Endometrial microvascular endothelial cells (primary cell): ENCODE measurements around the gene SUSD1. TPM values are rescaled to one million over a fixed set of nuclear protein-coding genes. Genes with fewer than 3 reads are reported as not detected.

ENCODE experiments used
- in situ Hi-C: cut with HindIII; loops from 2 replicates; pipeline ENCODE4 v1.10.0; 2017; ENCODE audit warnings: low sequenced_read_pairs, low pct_unique_long_range_greater_than_20kb; ENCODE audit errors: inconsistent ontology term
- total RNA-seq: library from RNA; depleted of rRNA; stranded (reverse); fragments of >200 nt; gene quantifications from one replicate; pipeline ENCODE4 v1.2.3, GENCODE V29; 2015; ENCODE audit errors: inconsistent ontology term

SUSD1 gene
- total RNA-seq, 1 donor from 2014 or later: 25.7 TPM

DNA sequence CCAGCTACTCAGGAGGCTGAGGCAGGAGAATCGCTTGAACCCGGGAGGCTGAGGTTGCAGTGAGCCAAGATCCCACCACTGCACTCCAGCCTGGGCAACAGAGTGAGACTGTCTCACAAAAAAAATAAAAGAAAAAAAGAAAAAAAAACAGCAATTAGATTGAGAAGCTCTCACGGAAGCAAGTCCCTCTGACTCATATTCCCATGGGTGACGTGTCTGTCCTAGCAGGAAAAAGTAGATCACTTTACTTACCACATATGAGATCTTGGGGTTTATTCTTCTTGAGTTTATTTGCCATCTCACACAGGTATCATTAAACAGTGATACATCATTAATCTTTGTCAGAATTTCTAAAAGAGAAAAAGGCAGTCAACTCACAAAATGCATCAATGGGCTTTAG is 62.6 kb downstream of the SUSD1 start:
- in situ Hi-C loops: no loop called here

DNA sequence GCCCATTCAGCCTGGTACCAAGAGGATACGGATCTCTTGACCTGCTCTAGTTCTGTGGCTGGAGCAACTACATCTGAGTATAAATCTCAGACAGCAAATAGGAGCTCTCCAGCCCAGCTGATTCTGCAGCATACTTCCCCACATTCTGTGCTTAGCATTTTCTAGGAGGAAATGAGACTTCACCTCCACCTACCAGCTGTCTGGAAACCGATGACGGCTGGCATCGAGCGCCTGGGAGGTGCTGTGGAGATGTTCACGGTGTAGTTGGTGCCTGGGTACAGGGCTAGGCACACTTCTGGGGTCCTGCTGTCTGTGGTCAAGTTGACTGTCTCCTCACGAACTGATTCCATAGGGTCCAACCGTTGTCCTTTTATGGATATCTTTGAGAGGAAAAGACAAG is 63.6 kb downstream of the SUSD1 start:
- in situ Hi-C loops: no loop called here

DNA sequence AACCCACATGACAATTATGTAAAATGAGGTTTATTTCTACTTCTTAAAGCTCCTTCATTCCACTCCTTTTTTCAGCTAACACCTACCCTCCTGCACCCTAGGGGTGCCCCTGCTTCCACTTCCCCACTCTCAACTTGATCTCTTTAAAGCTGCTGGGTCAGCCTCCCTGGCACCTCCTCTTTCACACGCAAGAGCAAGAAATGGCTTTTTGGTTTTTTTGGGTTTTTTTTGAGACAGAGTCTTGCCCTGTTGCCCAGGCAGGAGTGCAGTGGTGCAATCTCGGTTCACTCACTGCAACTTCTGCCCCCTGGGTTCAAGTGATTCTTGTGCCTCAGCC is 64.4 kb downstream of the SUSD1 start:
- in situ Hi-C loops: no loop called here

DNA sequence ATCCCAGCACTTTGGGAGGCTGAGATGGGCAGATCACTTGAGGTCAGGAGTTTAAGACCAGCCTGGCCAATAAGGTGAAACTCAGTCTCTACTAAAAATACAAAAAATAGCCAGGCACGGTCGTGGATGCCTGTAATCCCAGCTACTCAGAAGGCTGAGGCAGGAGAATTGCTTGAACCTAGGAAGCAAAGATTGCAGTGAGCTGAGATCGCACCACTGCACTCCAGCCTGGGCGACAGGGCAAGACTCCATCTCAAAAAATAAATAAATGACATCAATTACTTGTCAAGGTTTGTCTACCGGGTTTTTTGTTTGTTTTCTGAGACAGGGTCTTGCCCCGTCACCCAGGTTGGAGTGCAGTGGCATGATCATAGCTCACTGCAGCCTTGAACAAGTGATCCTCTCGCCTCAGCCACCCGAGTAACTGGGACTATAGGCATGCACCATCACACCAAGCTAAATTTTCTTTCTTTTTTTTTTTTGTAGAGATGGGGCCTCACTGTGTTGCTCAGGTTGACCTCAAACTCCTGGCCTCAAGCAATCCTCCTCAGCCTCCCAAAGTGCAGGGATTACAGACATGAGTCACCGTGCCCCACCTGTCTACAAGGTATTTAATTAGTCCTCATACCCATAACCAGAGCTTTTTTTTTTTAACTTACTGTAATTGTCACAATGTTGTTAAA is 64.9 kb downstream of the SUSD1 start:
- in situ Hi-C loops: no loop called here

DNA sequence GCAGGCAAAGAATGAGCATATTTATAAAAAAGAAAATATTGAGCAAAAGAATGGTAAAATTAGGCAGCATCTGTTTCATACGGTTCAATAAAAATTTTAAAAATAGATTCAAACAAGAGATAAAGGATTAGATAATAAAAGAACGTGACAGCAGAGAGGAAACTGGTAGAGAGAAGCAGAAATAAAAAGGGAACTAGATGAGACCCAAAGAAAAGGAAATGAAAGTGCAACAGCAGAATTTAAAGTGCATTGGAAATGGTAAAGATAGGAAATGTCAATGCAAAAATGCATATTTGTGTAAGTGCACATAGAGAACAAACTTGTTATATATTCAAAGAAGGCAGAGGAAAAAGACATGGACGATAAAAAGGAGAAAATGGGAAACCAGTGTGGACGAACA is 70.2 kb downstream of the SUSD1 start:
- in situ Hi-C loops: no loop called here

- in situ Hi-C loops: no loop called here
Measured at GRCh38 chr9:112104401-112104800, 70.7 kb downstream of the SUSD1 start.

DNA sequence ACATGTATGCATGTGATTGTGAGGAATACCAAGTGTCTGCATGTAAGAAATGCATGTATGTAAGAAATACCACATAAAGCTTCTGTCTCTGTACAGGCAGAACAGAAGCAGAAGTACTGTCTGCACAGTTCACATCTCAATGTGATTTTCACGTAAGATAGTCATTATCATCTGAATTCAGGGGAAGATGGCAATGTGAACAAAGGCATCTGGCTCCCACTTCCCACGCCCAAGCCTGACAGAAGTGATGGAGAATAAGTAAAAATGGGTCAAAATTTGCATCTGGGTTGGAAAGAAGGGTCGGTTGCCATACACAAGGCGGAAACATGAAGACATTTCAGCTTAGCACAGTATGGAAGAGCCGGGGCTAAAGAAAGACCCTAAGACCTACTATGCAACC is 71.7 kb downstream of the SUSD1 start:
- in situ Hi-C loops: no loop called here

- in situ Hi-C loops: loop anchor here (25.0 kb wide), 1 partner anchor 614 kb away; the partner anchor contains the start of gene INIP
Measured at GRCh38 chr9:112097712-112098688, 77.1 kb downstream of the SUSD1 start.

DNA sequence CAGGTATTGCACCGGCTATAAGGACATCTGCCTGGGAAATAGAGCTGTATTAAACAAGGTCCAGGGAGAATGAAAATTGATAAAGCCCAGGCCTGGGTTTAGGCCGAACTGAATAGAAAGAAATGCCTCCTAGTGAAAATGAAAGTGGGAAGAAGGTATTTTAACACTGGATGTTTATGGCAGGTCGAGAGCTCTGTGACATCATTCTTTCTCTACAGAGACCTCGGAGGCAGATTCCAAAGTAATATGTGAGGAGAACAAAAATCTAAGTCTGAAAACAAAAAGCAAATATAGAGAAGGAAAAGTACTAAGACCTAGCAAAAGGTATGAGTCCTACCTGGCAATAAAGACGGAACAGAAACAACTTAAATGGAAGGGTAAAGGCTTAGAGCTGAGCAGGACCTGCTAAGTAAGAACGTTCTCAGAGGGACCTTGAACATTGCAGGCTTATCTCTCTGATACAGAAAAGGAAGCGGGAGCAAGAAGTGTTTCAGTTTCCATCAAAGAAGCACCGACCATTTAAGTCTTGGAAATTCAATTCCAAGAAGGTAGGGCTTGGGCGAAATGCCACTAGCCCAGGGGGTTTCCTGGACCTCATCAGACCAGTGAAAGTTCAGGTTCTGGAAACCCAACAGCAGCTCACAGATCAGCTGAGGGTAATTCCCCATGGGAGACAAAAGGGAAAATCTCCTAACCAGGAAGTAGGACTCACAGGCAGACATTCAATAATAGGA is 80.0 kb downstream of the SUSD1 start:
- in situ Hi-C loops: loop anchor here (25.0 kb wide), 1 partner anchor 617 kb away; the partner anchor contains the start of gene INIP

DNA sequence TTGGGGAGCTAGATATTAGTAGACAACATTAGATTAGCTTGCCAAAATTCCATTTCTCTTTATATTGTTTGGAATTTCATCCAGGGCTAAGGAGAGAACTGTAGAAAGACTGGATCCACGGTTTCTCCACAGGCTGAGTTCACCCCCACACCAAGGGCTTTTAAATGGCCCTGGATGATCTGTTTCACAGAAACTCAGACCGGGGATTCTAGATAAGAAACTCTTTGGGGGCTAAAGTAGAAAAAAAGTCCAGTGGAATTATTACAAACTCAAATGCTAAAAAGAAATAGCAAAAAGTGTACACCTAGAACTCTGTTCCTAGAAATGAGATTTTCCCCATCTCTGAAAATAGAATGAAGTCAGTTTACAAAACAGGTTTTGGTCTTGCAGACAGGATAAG is 80.9 kb downstream of the SUSD1 start:
- in situ Hi-C loops: loop anchor here (25.0 kb wide), 1 partner anchor 618 kb away; the partner anchor contains the start of gene INIP

DNA sequence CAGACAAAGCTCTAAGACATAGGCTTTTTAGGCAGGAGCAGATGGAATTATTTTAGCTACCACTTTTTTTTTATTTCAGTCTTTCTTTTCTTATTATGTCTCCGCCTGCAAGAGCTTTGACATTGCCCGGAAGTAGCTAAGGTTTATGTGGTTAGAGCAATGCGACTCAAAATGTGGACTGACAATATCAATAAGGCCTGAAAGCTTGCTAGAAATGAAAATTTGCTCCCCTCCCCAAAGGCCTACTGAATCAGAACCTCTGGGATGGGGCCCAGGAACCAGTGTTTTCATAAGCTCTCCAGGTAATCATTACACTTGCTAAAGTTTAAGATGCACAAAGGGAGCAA is 81.3 kb downstream of the SUSD1 start:
- in situ Hi-C loops: loop anchor here (25.0 kb wide), 1 partner anchor 618 kb away; the partner anchor contains the start of gene INIP

- in situ Hi-C loops: loop anchor here (25.0 kb wide), 1 partner anchor 619 kb away; the partner anchor contains the start of gene INIP
Measured at GRCh38 chr9:112093147-112093869, 81.8 kb downstream of the SUSD1 start.

- in situ Hi-C loops: loop anchor here (25.0 kb wide), 1 partner anchor 620 kb away; the partner anchor contains the start of gene INIP
Measured at GRCh38 chr9:112091810-112092209, 83.3 kb downstream of the SUSD1 start.

DNA sequence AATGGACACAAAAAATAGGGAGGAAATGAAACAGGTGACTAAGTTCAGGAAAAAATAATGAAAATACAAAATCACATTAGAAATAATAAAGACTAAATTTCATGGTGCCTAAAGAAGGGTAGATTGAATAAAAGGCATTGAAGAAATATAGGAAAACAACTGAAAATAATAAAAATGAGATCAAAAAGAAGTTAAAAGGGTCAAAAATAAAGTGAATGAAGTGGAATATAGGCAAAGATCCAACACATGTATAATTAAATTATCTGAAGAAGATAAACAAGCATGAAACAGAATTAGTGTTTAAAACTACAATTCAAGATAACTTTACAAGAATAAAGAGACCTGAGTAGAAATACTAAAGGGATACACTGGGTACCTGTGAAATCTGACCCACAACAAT is 87.6 kb downstream of the SUSD1 start:
- in situ Hi-C loops: loop anchor here (25.0 kb wide), 1 partner anchor 625 kb away; the partner anchor contains the start of gene INIP

GRCh38 chr9:112086627-112087026 is 88.5 kb downstream of the SUSD1 start:
- in situ Hi-C loops: loop anchor here (25.0 kb wide), 1 partner anchor 626 kb away; the partner anchor contains the start of gene INIP

GRCh38 chr9:112084907-112085306 is 90.2 kb downstream of the SUSD1 start:
- in situ Hi-C loops: loop anchor here (25.0 kb wide), 1 partner anchor 627 kb away; the partner anchor contains the start of gene INIP

DNA sequence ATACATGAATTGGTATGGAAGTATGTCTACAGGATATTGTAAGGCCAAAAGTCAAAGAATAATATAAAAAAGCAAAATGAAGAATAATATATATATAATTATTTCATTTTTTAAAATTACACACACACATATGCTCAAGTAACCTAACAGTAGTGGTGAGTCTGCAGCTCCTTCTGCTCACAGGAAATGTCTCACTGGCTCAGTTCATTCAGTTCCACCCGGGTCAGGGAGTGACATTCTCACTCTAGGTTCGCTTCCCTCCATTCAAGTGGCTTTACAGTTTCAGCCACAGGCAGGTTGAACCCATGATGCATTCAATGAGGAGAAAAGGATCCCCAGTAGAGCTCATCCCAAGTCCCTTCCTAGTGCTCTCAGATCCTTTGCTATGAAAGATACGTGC is 90.8 kb downstream of the SUSD1 start:
- in situ Hi-C loops: loop anchor here (25.0 kb wide), 1 partner anchor 628 kb away; the partner anchor contains the start of gene INIP
